OCI-LY3 (cell line): ENCODE measurements around the gene COQ8B.

ENCODE experiments used
- EZH2phosphoT487 ChIP-seq: fragments of 200-600 bp; shearing (Covaris generic); IDR thresholded peaks from 2 replicates; pipeline ENCODE4 v1.6.1; 2018; ENCODE audit warnings: antibody characterized with exemption, mixed run types, low read depth
- TF ChIP-seq, protein P1 (sequence below): fragments of 200-600, 300-600 bp; sonication (generic); IDR thresholded peaks from 2 replicates; pipeline ENCODE4 v1.5.1; 2014; ENCODE audit warnings: antibody characterized with exemption, low read length, low read depth

DNA sequence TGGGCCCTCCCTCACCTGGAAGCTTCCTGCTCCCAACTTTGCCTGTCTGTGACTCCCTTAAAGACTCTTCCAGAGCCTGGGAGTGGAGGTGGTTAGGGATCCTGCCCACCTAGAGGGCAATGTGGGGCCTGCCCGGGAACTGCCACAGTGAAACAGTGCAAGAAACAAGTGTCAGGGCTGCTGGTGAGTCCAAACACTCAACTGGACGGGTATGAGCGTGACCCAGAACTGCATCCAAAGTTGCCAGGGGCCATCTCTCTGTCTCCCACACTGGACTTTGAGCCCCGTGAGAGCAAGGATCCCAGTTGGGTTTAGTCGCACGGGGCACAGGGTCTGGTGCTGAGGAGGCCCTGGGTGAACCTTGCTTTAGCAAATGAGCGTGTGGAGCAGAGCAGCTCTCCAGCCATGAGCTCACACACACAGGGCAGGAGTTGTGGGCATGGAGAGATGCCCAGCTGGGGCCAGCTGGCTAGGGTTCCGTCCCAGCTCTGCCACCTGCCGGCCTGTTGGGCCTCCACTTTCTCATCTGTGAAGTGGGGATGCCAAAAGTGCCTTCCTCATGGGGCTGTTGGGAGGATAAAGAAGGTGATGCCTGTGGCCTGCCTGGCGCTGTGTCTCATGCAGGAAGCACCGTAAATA, 23.4 kb downstream of the COQ8B start:
- TF ChIP-seq EZH2phosphoT487 = no peak
- TF ChIP-seq, protein P1, sequence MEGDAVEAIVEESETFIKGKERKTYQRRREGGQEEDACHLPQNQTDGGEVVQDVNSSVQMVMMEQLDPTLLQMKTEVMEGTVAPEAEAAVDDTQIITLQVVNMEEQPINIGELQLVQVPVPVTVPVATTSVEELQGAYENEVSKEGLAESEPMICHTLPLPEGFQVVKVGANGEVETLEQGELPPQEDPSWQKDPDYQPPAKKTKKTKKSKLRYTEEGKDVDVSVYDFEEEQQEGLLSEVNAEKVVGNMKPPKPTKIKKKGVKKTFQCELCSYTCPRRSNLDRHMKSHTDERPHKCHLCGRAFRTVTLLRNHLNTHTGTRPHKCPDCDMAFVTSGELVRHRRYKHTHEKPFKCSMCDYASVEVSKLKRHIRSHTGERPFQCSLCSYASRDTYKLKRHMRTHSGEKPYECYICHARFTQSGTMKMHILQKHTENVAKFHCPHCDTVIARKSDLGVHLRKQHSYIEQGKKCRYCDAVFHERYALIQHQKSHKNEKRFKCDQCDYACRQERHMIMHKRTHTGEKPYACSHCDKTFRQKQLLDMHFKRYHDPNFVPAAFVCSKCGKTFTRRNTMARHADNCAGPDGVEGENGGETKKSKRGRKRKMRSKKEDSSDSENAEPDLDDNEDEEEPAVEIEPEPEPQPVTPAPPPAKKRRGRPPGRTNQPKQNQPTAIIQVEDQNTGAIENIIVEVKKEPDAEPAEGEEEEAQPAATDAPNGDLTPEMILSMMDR = no peak
